Skeletal muscle cell (primary cell): ENCODE measurements around the gene DCAF12L1.

Experiments
- DNase-seq: peaks from one replicate; pipeline ENCODE4 v3.0.0-alpha.2; 2010; ENCODE audit warnings: low read depth
- H3K4me3 ChIP-seq: 2 replicates; pipeline ENCODE4 v1.5.1; 2011; ENCODE audit warnings: low read depth, mild to moderate bottlenecking, control low read depth, low read length, moderate library complexity

DCAF12L1 gene

GRCh38 chrX:126552313-126553022 lies at the start of gene DCAF12L1:
Gene DCAF12L1 (minus strand): TSS chrX:126552814. CDS start chrX:126552608, 206 bp downstream.
- DNase-seq = no peak

GRCh38 chrX:126580877-126581276 lies 28.3 kb upstream of the DCAF12L1 start:
- H3K4me3 ChIP-seq = no peak overlapping the region
- DNase-seq = no peak

More at GRCh38 chrX:126552313-126553022, at the start of gene DCAF12L1:
- H3K4me3 ChIP-seq = no peak within 1 kb of the TSS

- no peak overlapping the region for H3K4me3 ChIP-seq
These were observed 23.3 kb upstream of the DCAF12L1 start for GRCh38 chrX:126575911-126576310.

GRCh38 chrX:126557151-126557550 lies 4.5 kb upstream of the DCAF12L1 start:
- no peak for DNase-seq
- no peak overlapping the region for H3K4me3 ChIP-seq

More at GRCh38 chrX:126575911-126576310, 23.3 kb upstream of the DCAF12L1 start:
- no peak for DNase-seq

GRCh38 chrX:126551725-126552312 lies 795 bp downstream of the DCAF12L1 start:
- H3K4me3 ChIP-seq = no peak overlapping the region
- no peak for DNase-seq

- DNase-seq = no peak
- no peak overlapping the region for H3K4me3 ChIP-seq
These were observed 1.3 kb downstream of the DCAF12L1 start for GRCh38 chrX:126551306-126551705.

GRCh38 chrX:126550816-126551215 lies 1.8 kb downstream of the DCAF12L1 start:
- no peak for DNase-seq
- H3K4me3 ChIP-seq = no peak overlapping the region

- no peak overlapping the region for H3K4me3 ChIP-seq
- no peak for DNase-seq
These were observed 42.7 kb downstream of the DCAF12L1 start for GRCh38 chrX:126509923-126510322.
